K562 (cell line): ENCODE data around the gene ADD3. TPM values are rescaled to one million over a fixed set of nuclear protein-coding genes. Genes with fewer than 3 reads are reported as not detected.

Experiments used
- ATAC-seq: fragments of 200-7000 bp; cut with Tn5 transposase; 3 replicates; pipeline ENCODE4 v1.9.1; 2020; ENCODE audit warnings: moderate library complexity
- BruUV-seq: library from RNA; stranded (reverse); fragments of 400-500 nt; replicated peaks from 2 replicates; lab custom pipeline; 2021; lab: Mats Ljungman, UMichigan
- CTCF ChIA-PET: fragments of 300-600 bp; formaldehyde crosslinking; extraction: SDS; loops from one replicate; lab custom pipeline; 2021; ENCODE audit warnings: low intra/inter-chr PET ratio; lab: Yijun Ruan, JAX
- POLR2A ChIA-PET: fragments of 300-600, 350-650 bp; sonication (Branson Sonifier 250); formaldehyde crosslinking; extraction: SDS; loops from one replicate; lab custom pipeline; 2021; ENCODE audit warnings: antibody characterized with exemption, inconsistent platforms; lab: Yijun Ruan, JAX
- DNase-seq, 4 experiments: peaks; one replicate each; pipeline versions ENCODE4 v3.0.0 to v3.0.0-alpha.2; 2011 to 2018; ENCODE audit warnings: low spot score in 3 of 4, mixed read lengths in 3 of 4; ENCODE audit errors: extremely low read depth in 1 of 4
- FAIRE-seq: peaks from 2 replicates; lab custom pipeline; 2011; peaks lifted over from hg19 to GRCh38; lab: Jason Lieb, UNC
- H2AFZ ChIP-seq: 2 replicates; pipeline ENCODE4 v1.6.0; 2011; ENCODE audit warnings: low read depth, low read length, control low read depth, inconsistent platforms
- H3K27ac ChIP-seq: fragments of 200-600 bp; 3 replicates; pipeline ENCODE4 v1.8.0; 2011; ENCODE audit warnings: low read depth, mild to moderate bottlenecking, control low read depth, inconsistent platforms, low read length, moderate library complexity, mixed read lengths; ENCODE audit errors: extremely low read depth
- H3K27me3 ChIP-seq, 2 experiments: fragments of 300-600 bp in 1 of 2; 2 replicates in 1 of 2; 3 replicates in 1 of 2; pipeline versions ENCODE4 v1.6.0 to v1.8.0; 2011; ENCODE audit warnings: inconsistent platforms in 2 of 2, low read length in 2 of 2, mild to moderate bottlenecking in 1 of 2, mixed read lengths in 1 of 2, moderate library complexity in 1 of 2; ENCODE audit not compliant: control insufficient read depth in 2 of 2, insufficient read depth in 2 of 2
- H3K36me3 ChIP-seq: fragments of 300-600 bp; 3 replicates; pipeline ENCODE4 v1.8.0; 2011; ENCODE audit warnings: mild to moderate bottlenecking, low read length, inconsistent platforms; ENCODE audit not compliant: control insufficient read depth, insufficient read depth
- H3K4me1 ChIP-seq, 2 experiments: fragments of 200-600 bp in 1 of 2; replicated peaks in 1 of 2; 2 replicates in 1 of 2; 3 replicates in 1 of 2; pipeline versions ENCODE4 v1.5.1 to v1.8.0; 2011; ENCODE audit warnings: inconsistent platforms in 2 of 2, low read length in 2 of 2, mild to moderate bottlenecking in 1 of 2, mixed read lengths in 1 of 2, moderate library complexity in 1 of 2; ENCODE audit not compliant: control insufficient read depth in 2 of 2, insufficient read depth in 2 of 2
- H3K4me2 ChIP-seq: 2 replicates; pipeline ENCODE4 v1.6.1; 2011; ENCODE audit warnings: low read length, control low read depth, inconsistent platforms, mixed read lengths; ENCODE audit not compliant: insufficient read depth
- H3K4me3 ChIP-seq: fragments of 200-600 bp; sonication (generic), shearing (Covaris generic); 2 replicates; pipeline ENCODE4 v1.5.1; 2016; ENCODE audit warnings: control low read depth, inconsistent platforms
- H3K79me2 ChIP-seq: fragments of 200-600 bp; 3 replicates; pipeline ENCODE4 v1.8.0; 2011; ENCODE audit warnings: low read length, inconsistent platforms; ENCODE audit not compliant: control insufficient read depth, insufficient read depth
- H3K9ac ChIP-seq, 2 experiments: 2 replicates each; pipeline versions ENCODE4 v1.6.0 to v1.6.1; 2011; ENCODE audit warnings: low read depth in 2 of 2, low read length in 2 of 2, control low read depth in 1 of 2, inconsistent platforms in 1 of 2, mild to moderate bottlenecking in 1 of 2, mixed read lengths in 1 of 2; ENCODE audit not compliant: insufficient read depth in 1 of 2
- H3K9me1 ChIP-seq: one replicate; pipeline ENCODE4 v1.6.0; 2011; ENCODE audit warnings: inconsistent platforms, mild to moderate bottlenecking, low read length, moderate library complexity; ENCODE audit not compliant: control insufficient read depth, insufficient read depth
- H3K9me3 ChIP-seq: replicated peaks from 2 replicates; pipeline ENCODE4 v1.5.1; 2011; ENCODE audit warnings: low read depth, low read length, inconsistent platforms; ENCODE audit not compliant: control insufficient read depth, insufficient read depth
- H4K20me1 ChIP-seq: replicated peaks from 2 replicates; pipeline ENCODE4 v1.6.1; 2011; ENCODE audit warnings: low read length, inconsistent platforms, mixed read lengths; ENCODE audit not compliant: control insufficient read depth, insufficient read depth
- JUNB ChIP-seq: fragments of 450-650 bp; formaldehyde crosslinking; conservative IDR thresholded peaks from 2 replicates; pipeline ENCODE4 v1.4.0; 2020; ENCODE audit warnings: mild to moderate bottlenecking
- VEZF1 ChIP-seq: fragments of 200-800 bp; sonication (Bioruptor generic); IDR thresholded peaks from 2 replicates; pipeline ENCODE4 v1.6.1; 2017; ENCODE audit warnings: missing genetic modification characterization, missing compliant biosample characterization
- WGBS: fragments of 100-300 bp; shearing (Covaris generic); methylation state at CpG from one replicate; pipeline ENCODE4 v1.1.6; 2016; ENCODE audit warnings: low coverage, mixed read lengths; ENCODE audit not compliant: insufficient coverage; ENCODE audit errors: missing lambda C conversion rate; 5-methylcytosine and 5-hydroxymethylcytosine counted together
- in situ Hi-C: fragments of 300-500 bp; cut with MboI; formaldehyde crosslinking; loops from 4 replicates; pipeline ENCODE4 v1.15.0; 2018; ENCODE audit warnings: inconsistent platforms, mixed read lengths
- intact Hi-C: fragments of 100-400 bp; cut with micrococcal nuclease; formaldehyde crosslinking; loops from 2 replicates; pipeline ENCODE4 v1.14.2; 2022
- polyA plus RNA-seq, 8 experiments: library from polyadenylated mRNA; depleted of rRNA in 4 of 8; stranded (reverse) in 5 of 8; unstranded in 3 of 8; fragments of >200 nt; fragmentation: Nextera tagmentation in 2 of 8; fragmentation: Illumina TruSeq in 1 of 8; extraction: Ambion mirVana in 2 of 8; extraction: Trizol in 1 of 8; gene quantifications; 2 replicates each; pipeline versions ENCODE4 v1.2.1 to v1.2.3, GENCODE V29; 2011 to 2014; ENCODE audit warnings: inconsistent platforms in 1 of 8, missing spikeins in 1 of 8
- total RNA-seq, 7 experiments: library from RNA; depleted of rRNA in 6 of 7; stranded (reverse); fragments of >200 nt in 6 of 7; fragmentation: Illumina TruSeq in 2 of 7; extraction: Trizol in 2 of 7; gene quantifications; 2 replicates each; pipeline versions ENCODE4 v1.2.1 to v1.2.3, GENCODE V29; 2011 to 2021; ENCODE audit warnings: low replicate concordance in 1 of 7

Gene ADD3
- total and polyA plus RNA-seq, 9 of the 15 experiments (the other 6 are each of a cell fraction or from before 2014, with no cell fraction given), result 13.2 to 125 (median 31.7) TPM

GRCh38 chr10:110077436-110078130 is 69.8 kb downstream of the ADD3 start:
- H4K20me1 ChIP-seq, result no peaks in the 10 kb centered on the region
- BruUV-seq, result TSS peak; percentile 50
- peaks cover 81% of the 10 kb centered on the region for H3K79me2 ChIP-seq
- no peak for FAIRE-seq
- in situ Hi-C loops, result no loop called here
- peak; percentile 19 for ATAC-seq
- H3K27ac ChIP-seq, result peak overlapping the region; percentile 82
- no peak for TF ChIP-seq JUNB
- TF ChIP-seq VEZF1 (CRISPR knock-in tag), result 0 out of 2 replicates have a peak, but pooled peaks have one; percentile 1
- intact Hi-C loops, result loop anchor here (5.0 kb wide), 1 partner anchor 70 kb away; the partner anchor contains the start of gene ADD3
- 23% methylated on average over 5 of the region's 5 CpGs for WGBS
- H3K4me2 ChIP-seq, result peak overlapping the region; percentile 67
- CTCF ChIA-PET, result no interaction called here
- H3K4me3 ChIP-seq, result peak overlapping the region; percentile 19; the same call in 1 of the 2 replicates
- POLR2A ChIA-PET, result interaction anchor here (1.0 to 1.4 kb wide), 2 partner anchors 9 to 10 kb away, joined by 4 to 8 read pairs; no protein-coding TSS in a partner anchor
- H3K36me3 ChIP-seq, result no peaks in the 10 kb centered on the region
- H3K4me1 ChIP-seq, result peaks cover 8 to 61% of the 10 kb centered on the region in 2 experiments; a peak in 4 of 5 replicates
- H2AFZ ChIP-seq, result no peak overlapping the region
- H3K9ac ChIP-seq, result peak overlapping the region in 1 of 2 experiments; percentile 63; a peak in 3 of 4 replicates
- no peaks in the 10 kb centered on the region for H3K27me3 ChIP-seq
- H3K9me1 ChIP-seq, result no peaks in the 10 kb centered on the region
- no peaks in the 10 kb centered on the region for H3K9me3 ChIP-seq
- DNase-seq, result no peak
